ENCODE results near the gene SLC9A7.
A peak's percentile ranks its signal among the peaks of the same experiment; 100 is the strongest.
"Not testable (repeated sequence)": the region's sequence is repeated elsewhere in the genome, so short reads cannot be mapped to it uniquely, and the experiment has no call there.

Gene SLC9A7

DNA sequence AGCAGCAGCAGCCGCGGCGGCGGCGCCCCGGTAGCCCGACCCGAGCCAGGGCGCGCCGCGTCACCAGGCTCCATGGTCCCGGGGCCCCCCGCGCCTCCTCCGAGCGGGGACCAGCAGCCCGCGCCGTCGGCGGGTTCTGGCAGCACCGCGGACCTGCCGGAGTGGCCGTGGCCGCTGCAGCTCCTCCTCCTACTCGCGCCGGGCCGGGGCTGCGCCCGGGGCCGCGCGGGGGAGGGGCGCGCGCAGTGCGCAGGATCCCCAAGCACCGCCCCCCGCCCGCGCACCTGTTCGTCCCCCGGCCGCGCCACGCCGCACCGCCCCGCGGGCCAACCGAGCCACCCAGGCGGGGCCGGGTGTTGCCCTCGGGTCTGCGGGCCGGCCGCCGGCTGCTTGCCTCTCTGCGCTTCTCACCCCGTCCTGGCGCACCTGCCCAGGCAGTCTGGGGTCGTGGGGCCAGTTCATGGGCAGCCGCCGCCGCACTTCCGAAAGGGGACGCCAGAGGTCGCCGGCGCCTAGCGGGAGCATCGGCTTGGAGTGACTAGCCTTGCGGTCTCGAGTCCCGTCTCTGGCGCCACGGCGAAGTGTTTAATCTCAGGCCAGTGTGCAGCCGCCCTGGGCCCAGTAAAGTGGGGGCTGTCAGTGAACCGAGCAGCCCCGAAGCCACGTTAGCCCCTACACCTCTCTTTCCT lies at the start of gene SLC9A7:
Gene SLC9A7, minus strand, starts transcription at position 163 of the 689 bp plus-strand sequence. Its CDS starts 89 bp downstream, at position 74.
- Histone ChIP-seq H3K9me3 (ENCODE audit: control insufficient read depth, insufficient read depth, low read length) (no peaks in the 10 kb centered on the region), H3K4me3 (ENCODE audit: low read depth, low read length) (peak within 1 kb of the TSS; percentile 80), H3K4me1 (ENCODE audit: control insufficient read depth, insufficient read depth, low read length) (peaks cover 4% of the 10 kb centered on the region), H3K27me3 (ENCODE audit: control insufficient read depth, insufficient read depth, low read length) (no peaks in the 10 kb centered on the region), H3K9ac (ENCODE audit: low read depth, low read length) (peak within 1 kb of the TSS; percentile 54), H3K36me3 (ENCODE audit: control insufficient read depth, insufficient read depth, low read length) (no peaks in the 10 kb centered on the region)

GRCh38 chrX:46805270-46805669 lies 46.4 kb upstream of the SLC9A7 start:
- Histone ChIP-seq H3K4me3 (ENCODE audit: low read depth, low read length) (no peak overlapping the region), H3K27me3 (ENCODE audit: control insufficient read depth, insufficient read depth, low read length) (no peaks in the 10 kb centered on the region), H3K9ac (ENCODE audit: low read depth, low read length) (no peak overlapping the region), H3K9me3 (ENCODE audit: control insufficient read depth, insufficient read depth, low read length) (no peaks in the 10 kb centered on the region), H3K4me1 (ENCODE audit: control insufficient read depth, insufficient read depth, low read length) (no peaks in the 10 kb centered on the region), H3K36me3 (ENCODE audit: control insufficient read depth, insufficient read depth, low read length) (no peaks in the 10 kb centered on the region)

DNA sequence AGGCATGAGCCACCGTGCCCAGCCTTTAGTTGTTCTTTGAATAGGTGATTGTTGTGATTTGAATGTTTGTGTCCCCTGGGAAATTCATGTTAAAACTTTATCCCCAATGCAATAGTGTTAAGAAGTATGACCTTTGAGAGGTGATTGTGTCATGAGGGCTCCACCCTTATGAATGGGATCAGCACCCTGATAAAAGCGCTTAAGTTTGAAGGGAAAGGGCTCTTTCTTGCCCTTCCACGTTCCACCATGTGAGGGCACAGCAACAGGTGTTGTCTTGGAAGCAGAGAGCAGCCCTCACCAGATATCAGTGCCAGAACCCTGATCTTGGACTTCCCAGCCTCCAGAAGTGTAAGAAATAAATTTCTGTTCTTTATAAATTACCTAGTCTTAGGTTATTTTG lies 44.2 kb upstream of the SLC9A7 start:
- H3K9me3 ChIP-seq (ENCODE audit: control insufficient read depth, insufficient read depth, low read length), result no peaks in the 10 kb centered on the region
- no peak overlapping the region for H3K4me3 ChIP-seq (ENCODE audit: low read depth, low read length)
- H3K9ac ChIP-seq (ENCODE audit: low read depth, low read length), result no peak overlapping the region
- H3K36me3 ChIP-seq (ENCODE audit: control insufficient read depth, insufficient read depth, low read length), result no peaks in the 10 kb centered on the region
- no peaks in the 10 kb centered on the region for H3K4me1 ChIP-seq (ENCODE audit: control insufficient read depth, insufficient read depth, low read length)
- no peaks in the 10 kb centered on the region for H3K27me3 ChIP-seq (ENCODE audit: control insufficient read depth, insufficient read depth, low read length)

GRCh38 chrX:46796574-46797191 lies 37.8 kb upstream of the SLC9A7 start:
- Histone ChIP-seq H3K4me1 (ENCODE audit: control insufficient read depth, insufficient read depth, low read length) (no peaks in the 10 kb centered on the region), H3K4me3 (ENCODE audit: low read depth, low read length) (no peak overlapping the region), H3K27me3 (ENCODE audit: control insufficient read depth, insufficient read depth, low read length) (no peaks in the 10 kb centered on the region), H3K9ac (ENCODE audit: low read depth, low read length) (no peak overlapping the region), H3K9me3 (ENCODE audit: control insufficient read depth, insufficient read depth, low read length) (no peaks in the 10 kb centered on the region), H3K36me3 (ENCODE audit: control insufficient read depth, insufficient read depth, low read length) (no peaks in the 10 kb centered on the region)

GRCh38 chrX:46793386-46794143 lies 34.6 kb upstream of the SLC9A7 start:
- Histone ChIP-seq H3K4me1 (ENCODE audit: control insufficient read depth, insufficient read depth, low read length) (no peaks in the 10 kb centered on the region), H3K9ac (ENCODE audit: low read depth, low read length) (no peak overlapping the region), H3K36me3 (ENCODE audit: control insufficient read depth, insufficient read depth, low read length) (no peaks in the 10 kb centered on the region), H3K9me3 (ENCODE audit: control insufficient read depth, insufficient read depth, low read length) (no peaks in the 10 kb centered on the region), H3K27me3 (ENCODE audit: control insufficient read depth, insufficient read depth, low read length) (no peaks in the 10 kb centered on the region), H3K4me3 (ENCODE audit: low read depth, low read length) (no peak overlapping the region)

- Histone ChIP-seq H3K27me3 (ENCODE audit: control insufficient read depth, insufficient read depth, low read length) (no peaks in the 10 kb centered on the region), H3K9ac (ENCODE audit: low read depth, low read length) (no peak overlapping the region)
These were observed 33.9 kb upstream of the SLC9A7 start for GRCh38 chrX:46792810-46793188.

DNA sequence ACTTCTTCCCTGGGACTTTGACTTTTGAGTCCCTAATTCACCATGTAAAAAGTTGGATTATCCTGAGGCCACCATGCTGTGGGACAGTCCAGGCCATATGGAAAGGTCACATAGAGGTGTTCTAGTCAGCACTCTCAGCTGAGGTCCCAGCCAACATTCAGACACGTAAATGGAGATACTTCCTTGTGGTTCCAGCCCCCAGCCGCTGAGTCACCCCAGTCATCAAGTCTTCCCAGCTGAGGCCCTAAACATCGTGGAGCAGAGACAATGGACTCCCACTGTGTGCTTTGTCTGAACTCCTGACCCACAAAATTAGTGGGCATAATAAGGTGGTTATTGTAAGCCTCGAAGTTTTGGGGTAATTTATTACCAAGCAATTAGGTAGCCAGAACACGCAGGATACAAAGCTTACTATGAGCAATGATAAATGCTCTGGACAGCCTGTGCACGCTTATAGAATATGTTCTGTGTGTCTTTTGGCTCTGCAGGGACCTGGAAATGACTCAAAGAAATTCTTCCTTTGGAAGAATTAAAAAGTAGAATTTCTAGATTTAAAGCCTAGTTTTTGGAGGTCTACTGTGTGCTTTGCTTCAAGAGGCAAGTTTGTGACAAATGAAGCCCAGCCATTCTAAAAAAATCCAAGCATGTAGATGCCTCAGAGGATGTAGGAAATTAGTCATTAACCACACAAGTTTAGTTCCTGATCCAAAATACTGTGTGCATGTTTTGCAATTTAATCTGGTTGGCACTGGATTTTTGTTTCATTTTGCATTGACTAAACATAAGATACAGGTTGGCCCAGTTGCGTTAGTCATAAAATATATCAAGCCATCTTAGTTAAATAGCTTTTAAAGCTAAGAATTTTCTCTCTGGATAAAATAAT lies 33.2 kb upstream of the SLC9A7 start:
- H3K9me3 ChIP-seq (ENCODE audit: control insufficient read depth, insufficient read depth, low read length), result no peaks in the 10 kb centered on the region
- H3K4me3 ChIP-seq (ENCODE audit: low read depth, low read length), result no peak overlapping the region
- no peak overlapping the region for H3K9ac ChIP-seq (ENCODE audit: low read depth, low read length)
- H3K27me3 ChIP-seq (ENCODE audit: control insufficient read depth, insufficient read depth, low read length), result no peaks in the 10 kb centered on the region
- H3K4me1 ChIP-seq (ENCODE audit: control insufficient read depth, insufficient read depth, low read length), result no peaks in the 10 kb centered on the region
- no peaks in the 10 kb centered on the region for H3K36me3 ChIP-seq (ENCODE audit: control insufficient read depth, insufficient read depth, low read length)

More at GRCh38 chrX:46792810-46793188, 33.9 kb upstream of the SLC9A7 start:
- no peak overlapping the region for H3K4me3 ChIP-seq (ENCODE audit: low read depth, low read length)
- no peaks in the 10 kb centered on the region for H3K9me3 ChIP-seq (ENCODE audit: control insufficient read depth, insufficient read depth, low read length)
- no peaks in the 10 kb centered on the region for H3K36me3 ChIP-seq (ENCODE audit: control insufficient read depth, insufficient read depth, low read length)
- no peaks in the 10 kb centered on the region for H3K4me1 ChIP-seq (ENCODE audit: control insufficient read depth, insufficient read depth, low read length)

GRCh38 chrX:46788902-46789301 lies 30.0 kb upstream of the SLC9A7 start:
- no peak overlapping the region for H3K9ac ChIP-seq (ENCODE audit: low read depth, low read length)
- no peaks in the 10 kb centered on the region for H3K4me1 ChIP-seq (ENCODE audit: control insufficient read depth, insufficient read depth, low read length)
- no peaks in the 10 kb centered on the region for H3K27me3 ChIP-seq (ENCODE audit: control insufficient read depth, insufficient read depth, low read length)
- H3K9me3 ChIP-seq (ENCODE audit: control insufficient read depth, insufficient read depth, low read length), result no peaks in the 10 kb centered on the region
- H3K4me3 ChIP-seq (ENCODE audit: low read depth, low read length), result no peak overlapping the region
- H3K36me3 ChIP-seq (ENCODE audit: control insufficient read depth, insufficient read depth, low read length), result no peaks in the 10 kb centered on the region

DNA sequence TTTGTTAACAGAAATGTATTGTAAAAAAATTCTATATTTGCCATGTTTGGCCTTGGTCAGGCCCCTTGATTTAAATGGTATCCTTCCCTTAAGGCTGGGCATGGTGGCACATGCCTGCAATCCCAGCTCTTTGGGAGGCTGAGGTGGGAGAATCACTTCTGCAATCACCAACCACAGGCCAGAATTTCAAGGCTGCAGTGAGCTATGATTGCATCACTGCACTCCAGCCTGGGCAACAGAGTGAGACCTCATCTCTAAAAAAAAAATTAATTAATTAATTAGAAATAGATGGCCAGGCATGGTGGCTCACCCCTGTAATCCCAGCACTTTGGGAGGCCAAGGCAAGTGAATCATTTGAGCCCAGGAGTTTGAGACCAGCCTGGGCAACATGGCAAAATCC lies 25.5 kb upstream of the SLC9A7 start:
- not testable (repeated sequence) for H3K27me3 ChIP-seq (ENCODE audit: control insufficient read depth, insufficient read depth, low read length); H3K9me3 ChIP-seq (ENCODE audit: control insufficient read depth, insufficient read depth, low read length); H3K4me3 ChIP-seq (ENCODE audit: low read depth, low read length); H3K36me3 ChIP-seq (ENCODE audit: control insufficient read depth, insufficient read depth, low read length); H3K4me1 ChIP-seq (ENCODE audit: control insufficient read depth, insufficient read depth, low read length); H3K9ac ChIP-seq (ENCODE audit: low read depth, low read length)

DNA sequence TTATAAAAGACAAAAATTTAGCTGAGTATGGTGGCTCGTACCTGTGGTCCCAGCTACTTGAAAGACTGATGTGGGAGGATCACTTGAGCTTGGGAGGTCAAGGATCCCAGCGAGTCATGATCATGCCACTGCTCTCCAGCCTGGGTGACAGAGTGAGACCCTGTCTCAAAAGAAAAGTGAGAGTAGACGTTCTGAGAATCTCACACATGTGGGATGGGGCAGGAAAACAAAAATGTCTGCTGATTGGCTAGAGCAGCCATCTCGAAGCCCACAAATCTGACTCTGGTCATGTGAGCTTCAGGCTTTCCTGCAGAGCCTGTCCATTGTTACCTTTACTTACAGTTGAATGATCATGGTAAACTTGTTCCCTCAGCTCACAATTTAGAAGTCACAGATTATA lies 23.1 kb upstream of the SLC9A7 start:
- Histone ChIP-seq H3K9ac (ENCODE audit: low read depth, low read length) (no peak overlapping the region), H3K9me3 (ENCODE audit: control insufficient read depth, insufficient read depth, low read length) (no peaks in the 10 kb centered on the region), H3K4me3 (ENCODE audit: low read depth, low read length) (no peak overlapping the region), H3K27me3 (ENCODE audit: control insufficient read depth, insufficient read depth, low read length) (no peaks in the 10 kb centered on the region), H3K36me3 (ENCODE audit: control insufficient read depth, insufficient read depth, low read length) (no peaks in the 10 kb centered on the region), H3K4me1 (ENCODE audit: control insufficient read depth, insufficient read depth, low read length) (peaks cover 3% of the 10 kb centered on the region)

DNA sequence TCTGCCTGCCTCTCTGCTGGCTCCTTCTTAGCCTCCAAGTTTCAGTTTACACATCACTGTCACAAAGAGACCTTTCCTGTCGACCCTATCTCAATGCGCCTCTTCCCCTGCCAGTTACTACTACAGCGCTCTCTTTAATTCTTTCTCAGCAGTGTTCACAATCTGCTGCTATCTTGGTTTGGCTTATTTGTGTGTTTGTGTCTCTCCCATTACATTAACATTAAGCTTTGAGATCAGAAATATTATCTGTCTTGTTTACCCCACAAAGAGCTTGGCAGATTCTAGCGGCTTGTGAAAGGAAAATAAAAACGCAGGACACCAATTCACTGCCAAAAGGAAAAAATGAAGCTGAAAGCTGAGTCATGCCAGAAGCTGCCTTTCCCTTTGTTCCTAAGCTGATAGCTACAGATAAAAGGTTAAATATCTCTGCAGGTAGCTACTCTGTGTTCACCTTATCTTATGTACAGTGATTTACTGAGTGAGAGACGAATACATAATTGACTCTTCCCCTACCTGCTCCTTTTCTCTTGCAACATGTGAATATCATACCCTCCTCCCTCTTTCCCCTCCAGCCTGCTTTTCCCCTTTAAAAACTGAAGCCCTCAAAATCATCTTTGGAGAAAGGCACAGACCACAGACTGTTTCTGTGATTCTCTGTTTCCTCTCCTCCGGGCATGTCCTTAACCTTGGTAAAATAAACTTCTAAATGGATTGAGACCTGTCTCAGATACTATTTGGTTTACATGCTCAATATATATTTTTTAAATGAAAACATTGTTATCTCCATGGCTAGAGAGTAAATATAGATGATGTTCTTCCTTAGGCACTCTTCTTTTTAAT lies 19.3 kb upstream of the SLC9A7 start:
- Histone ChIP-seq H3K36me3 (ENCODE audit: control insufficient read depth, insufficient read depth, low read length) (no peaks in the 10 kb centered on the region), H3K4me3 (ENCODE audit: low read depth, low read length) (no peak overlapping the region), H3K9ac (ENCODE audit: low read depth, low read length) (no peak overlapping the region)

More for the DNA sequence above, 19.3 kb upstream of the SLC9A7 start:
- Histone ChIP-seq H3K4me1 (ENCODE audit: control insufficient read depth, insufficient read depth, low read length) (peaks cover 3% of the 10 kb centered on the region), H3K9me3 (ENCODE audit: control insufficient read depth, insufficient read depth, low read length) (no peaks in the 10 kb centered on the region), H3K27me3 (ENCODE audit: control insufficient read depth, insufficient read depth, low read length) (no peaks in the 10 kb centered on the region)

All from iPS-15b (cell line).